CD14-positive monocyte (primary cell): Measurements from ENCODE around the gene TIMM21. TPM values are rescaled to one million over a fixed set of nuclear protein-coding genes. Genes with fewer than 3 reads are reported as not detected.
A peak's percentile ranks its signal among the peaks of the same experiment; 100 is the strongest.

ENCODE experiments used
- DNase-seq, 3 donors: peaks; one replicate each; pipeline ENCODE4 v3.0.0-alpha.2; 2011 to 2022
- H2AFZ ChIP-seq: 2 replicates; pipeline ENCODE4 v1.6.0; 2012; ENCODE audit warnings: mild to moderate bottlenecking, low read depth, low read length, inconsistent platforms; ENCODE audit not compliant: insufficient read depth, poor library complexity, severe bottlenecking
- H3K27ac ChIP-seq, 2 donors: 1 replicate in 1 of 2; 2 replicates in 1 of 2; pipeline ENCODE4 v1.5.1; 2012 to 2013; ENCODE audit warnings: low read length in 2 of 2, control low read depth in 1 of 2, inconsistent platforms in 1 of 2, low read depth in 1 of 2, mild to moderate bottlenecking in 1 of 2
- H3K27me3 ChIP-seq, 2 donors: one replicate each; pipeline versions ENCODE4 v1.6.0 to v1.6.1; 2011 to 2013; ENCODE audit warnings: low read length in 2 of 2; ENCODE audit not compliant: control insufficient read depth in 2 of 2, insufficient read depth in 2 of 2
- H3K36me3 ChIP-seq, 2 donors: replicated peaks in 1 of 2; 1 replicate in 1 of 2; 2 replicates in 1 of 2; pipeline versions ENCODE4 v1.5.1 to v1.6.1; 2012 to 2013; ENCODE audit warnings: low read length in 2 of 2, control low read depth in 1 of 2, inconsistent platforms in 1 of 2, mild to moderate bottlenecking in 1 of 2; ENCODE audit not compliant: insufficient read depth in 2 of 2, control insufficient read depth in 1 of 2
- H3K4me1 ChIP-seq, 2 donors: 1 replicate in 1 of 2; 2 replicates in 1 of 2; pipeline versions ENCODE4 v1.5.1 to v1.6.1; 2012 to 2013; ENCODE audit warnings: low read length in 2 of 2, control low read depth in 1 of 2, inconsistent platforms in 1 of 2, mild to moderate bottlenecking in 1 of 2, moderate library complexity in 1 of 2; ENCODE audit not compliant: insufficient read depth in 2 of 2, control insufficient read depth in 1 of 2
- H3K4me2 ChIP-seq: replicated peaks from 2 replicates; pipeline ENCODE3; 2012; ENCODE audit warnings: low read length, moderate library complexity, mild to moderate bottlenecking; ENCODE audit not compliant: poor library complexity, severe bottlenecking; ENCODE audit errors: extremely low read depth
- H3K4me3 ChIP-seq, 3 experiments: fragments of 200-600 bp in 1 of 3; sonication (generic) in 1 of 3; replicated peaks in 1 of 3; 1 replicate in 2 of 3; 2 replicates in 1 of 3; pipeline ENCODE4 v1.5.1; 2011 to 2013; ENCODE audit warnings: low read length in 3 of 3, mild to moderate bottlenecking in 3 of 3, control low read depth in 2 of 3, low read depth in 2 of 3, inconsistent platforms in 1 of 3, moderate library complexity in 1 of 3
- H3K79me2 ChIP-seq: 2 replicates; pipeline ENCODE4 v1.6.0; 2012; ENCODE audit warnings: mild to moderate bottlenecking, control low read depth, inconsistent platforms, low read length, moderate library complexity; ENCODE audit not compliant: insufficient read depth
- H3K9ac ChIP-seq: 2 replicates; pipeline ENCODE4 v1.6.0; 2017; ENCODE audit warnings: low read length, mild to moderate bottlenecking; ENCODE audit not compliant: insufficient read depth, poor library complexity, severe bottlenecking
- H3K9me3 ChIP-seq, 2 donors: replicated peaks in 1 of 2; 1 replicate in 1 of 2; 2 replicates in 1 of 2; pipeline versions ENCODE4 v1.5.1 to v1.6.1; 2012 to 2013; ENCODE audit warnings: low read length in 2 of 2, control low read depth in 1 of 2; ENCODE audit not compliant: control insufficient read depth in 1 of 2, insufficient read depth in 1 of 2
- H4K20me1 ChIP-seq: 2 replicates; pipeline ENCODE4 v1.6.0; 2012; ENCODE audit warnings: mild to moderate bottlenecking, low read length, control low read depth, moderate library complexity; ENCODE audit not compliant: insufficient read depth
- H3K27ac Mint-ChIP-seq, 7 donors: one replicate each; pipeline ENCODE4 v1.8.0; 2020; ENCODE audit warnings: mild to moderate bottlenecking in 7 of 7, mixed read lengths in 7 of 7, moderate library complexity in 6 of 7, inconsistent platforms in 2 of 7
- H3K27me3 Mint-ChIP-seq, 3 donors: one replicate each; pipeline ENCODE4 v1.8.0; 2021 to 2022; ENCODE audit warnings: low read depth in 3 of 3, mild to moderate bottlenecking in 3 of 3, mixed read lengths in 3 of 3, moderate library complexity in 3 of 3, inconsistent platforms in 1 of 3
- H3K36me3 Mint-ChIP-seq, 2 donors: one replicate each; pipeline ENCODE4 v1.8.0; 2020; ENCODE audit warnings: mixed read lengths in 2 of 2, inconsistent platforms in 1 of 2, mild to moderate bottlenecking in 1 of 2
- H3K4me1 Mint-ChIP-seq: one replicate; pipeline ENCODE4 v1.8.0; 2020; ENCODE audit warnings: mild to moderate bottlenecking, mixed read lengths
- H3K4me3 Mint-ChIP-seq, 2 donors: one replicate each; pipeline ENCODE4 v1.8.0; 2020; ENCODE audit warnings: mild to moderate bottlenecking in 2 of 2, mixed read lengths in 2 of 2, moderate library complexity in 1 of 2
- H3K9me3 Mint-ChIP-seq, 7 donors: one replicate each; pipeline ENCODE4 v1.8.0; 2020 to 2022; ENCODE audit warnings: mixed read lengths in 7 of 7, mild to moderate bottlenecking in 6 of 7, moderate library complexity in 6 of 7, inconsistent platforms in 2 of 7
- WGBS: methylation state at CpG from one replicate; pipeline ENCODE4 v1.1.5; 2013; ENCODE audit warnings: missing lambda C conversion rate; ENCODE audit not compliant: insufficient coverage; 5-methylcytosine and 5-hydroxymethylcytosine counted together
- intact Hi-C, 2 donors: fragments of 100-400 bp; cut with micrococcal nuclease; formaldehyde crosslinking; loops; one replicate each; pipeline versions ENCODE4 v1.15.0 to v1.15.1; 2023
- polyA plus RNA-seq, 3 donors: library from polyadenylated mRNA; depleted of rRNA in 1 of 3; unstranded in 2 of 3; stranded (reverse) in 1 of 3; fragments of 300-500 nt in 2 of 3; fragments of >200 nt in 1 of 3; fragmentation: Illumina TruSeq in 2 of 3; gene quantifications; 1 replicate in 2 of 3; 2 replicates in 1 of 3; pipeline ENCODE4 v1.2.3, GENCODE V29; 2012 to 2021
- TF ChIP-seq, protein P1 (sequence below): fragments of 200-600 bp; IDR thresholded peaks from one replicate; pipeline ENCODE4 v1.8.0; 2022; ENCODE audit warnings: antibody characterized with exemption, mild to moderate bottlenecking

The TIMM21 gene
- polyA plus RNA-seq, 3 donors, result 11.0 to 15.6 (median 14.7) TPM

DNA sequence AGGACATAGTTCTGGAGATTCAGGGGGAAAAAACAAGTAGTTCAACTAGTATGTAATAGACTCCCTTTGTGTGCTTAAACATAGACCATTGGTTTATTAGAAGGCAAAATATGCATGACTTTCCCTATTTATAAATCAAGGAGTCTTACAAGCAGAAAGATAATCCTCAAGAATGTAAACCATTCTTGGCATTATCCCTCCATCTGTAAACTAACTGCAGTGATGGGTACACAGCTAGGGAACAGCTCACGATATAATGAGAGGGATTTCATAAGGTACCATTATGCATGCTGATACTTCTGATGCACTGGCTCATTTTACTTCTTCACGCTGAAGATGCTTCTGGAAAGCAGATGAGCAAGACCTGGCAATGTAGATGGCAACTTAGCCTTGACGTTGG lies 1.6 kb upstream of the TIMM21 start:
- Mint-ChIP-seq H3K4me1 (peaks cover 16% of the 10 kb centered on the region), H3K36me3 (peaks cover 5 to 11% of the 10 kb centered on the region in 2 donors), H3K4me3 (peak overlapping the region; percentile 85 to 96), H3K9me3 (no peaks in the 10 kb centered on the region), H3K27me3 (peaks cover 0 to 5% (median 4%) of the 10 kb centered on the region in 3 donors), H3K27ac (peak overlapping the region in 2 of 7 donors; percentile 30 to 37)
- TF ChIP-seq, protein P1, sequence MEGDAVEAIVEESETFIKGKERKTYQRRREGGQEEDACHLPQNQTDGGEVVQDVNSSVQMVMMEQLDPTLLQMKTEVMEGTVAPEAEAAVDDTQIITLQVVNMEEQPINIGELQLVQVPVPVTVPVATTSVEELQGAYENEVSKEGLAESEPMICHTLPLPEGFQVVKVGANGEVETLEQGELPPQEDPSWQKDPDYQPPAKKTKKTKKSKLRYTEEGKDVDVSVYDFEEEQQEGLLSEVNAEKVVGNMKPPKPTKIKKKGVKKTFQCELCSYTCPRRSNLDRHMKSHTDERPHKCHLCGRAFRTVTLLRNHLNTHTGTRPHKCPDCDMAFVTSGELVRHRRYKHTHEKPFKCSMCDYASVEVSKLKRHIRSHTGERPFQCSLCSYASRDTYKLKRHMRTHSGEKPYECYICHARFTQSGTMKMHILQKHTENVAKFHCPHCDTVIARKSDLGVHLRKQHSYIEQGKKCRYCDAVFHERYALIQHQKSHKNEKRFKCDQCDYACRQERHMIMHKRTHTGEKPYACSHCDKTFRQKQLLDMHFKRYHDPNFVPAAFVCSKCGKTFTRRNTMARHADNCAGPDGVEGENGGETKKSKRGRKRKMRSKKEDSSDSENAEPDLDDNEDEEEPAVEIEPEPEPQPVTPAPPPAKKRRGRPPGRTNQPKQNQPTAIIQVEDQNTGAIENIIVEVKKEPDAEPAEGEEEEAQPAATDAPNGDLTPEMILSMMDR, result no peak
- Histone ChIP-seq H3K27ac (no peak overlapping the region), H3K4me2 (peak overlapping the region; percentile 83), H3K27me3 (no peaks in the 10 kb centered on the region), H3K9me3 (no peaks in the 10 kb centered on the region), H3K36me3 (peaks cover 0 to 15% of the 10 kb centered on the region in 2 donors), H3K4me1 (peaks cover 10 to 23% of the 10 kb centered on the region in 2 donors), H3K4me3 (peak overlapping the region in 1 of 3 experiments; percentile 86), H4K20me1 (no peaks in the 10 kb centered on the region), H3K79me2 (peaks cover 33% of the 10 kb centered on the region), H2AFZ (peak overlapping the region; percentile 92), H3K9ac (no peak overlapping the region)
- DNase-seq, result no peak
- 88% methylated on average over 2 of the region's 3 CpGs for WGBS
- intact Hi-C loops, result loop anchor here (5.0 to 10.0 kb wide), 2 partner anchors 146 to 348 kb away; partner anchors contain the start of genes CNDP2 (in 1 of the 2) and CYB5A (in 1 of the 2)

DNA sequence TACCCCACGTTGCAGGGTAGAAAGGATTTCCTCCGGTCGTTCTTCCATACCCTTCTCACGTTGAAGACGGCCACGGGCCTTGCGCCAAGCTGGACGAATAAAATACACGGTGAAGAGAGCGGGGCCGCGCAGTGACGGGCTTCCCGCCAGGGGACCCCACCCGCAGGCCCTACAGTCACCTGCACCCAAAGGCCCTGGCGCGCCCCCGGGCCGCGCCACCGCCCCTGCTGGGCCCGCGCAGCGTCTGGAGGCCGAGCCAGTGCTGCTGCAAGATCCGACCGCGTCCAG lies 888 bp upstream of the TIMM21 start:
- peak overlapping the region; percentile 71 to 99 (median 98) for H3K27ac Mint-ChIP-seq
- Histone ChIP-seq H3K9ac (peak overlapping the region; percentile 73), H3K9me3 (no peaks in the 10 kb centered on the region), H3K4me3 (peak overlapping the region; percentile 86 to 94 (median 89)), H3K4me1 (peaks cover 10 to 23% of the 10 kb centered on the region in 2 donors), H3K27me3 (no peaks in the 10 kb centered on the region), H4K20me1 (no peaks in the 10 kb centered on the region), H3K79me2 (peaks cover 40% of the 10 kb centered on the region), H3K36me3 (peaks cover 0 to 18% of the 10 kb centered on the region in 2 donors), H3K4me2 (peak overlapping the region; percentile 83), H2AFZ (peak overlapping the region; percentile 92), H3K27ac (peak overlapping the region; percentile 90 to 94)
- peaks cover 19% of the 10 kb centered on the region for H3K4me1 Mint-ChIP-seq
- H3K9me3 Mint-ChIP-seq, result no peaks in the 10 kb centered on the region
- WGBS, result 0% methylated on average over 26 of the region's 28 CpGs
- TF ChIP-seq, protein P1, result no peak
- no peak for DNase-seq
- peaks cover 8 to 11% of the 10 kb centered on the region in 2 donors for H3K36me3 Mint-ChIP-seq
- intact Hi-C loops, result loop anchor here (5.0 to 10.0 kb wide), 2 partner anchors 145 to 347 kb away; partner anchors contain the start of genes CNDP2 (in 1 of the 2) and CYB5A (in 1 of the 2)
- H3K4me3 Mint-ChIP-seq, result peak overlapping the region; percentile 96 to 97
- peaks cover 0 to 5% (median 4%) of the 10 kb centered on the region in 3 donors for H3K27me3 Mint-ChIP-seq
